MM.1S (cell line): ENCODE data around the gene C20orf96.

Experiments used
- DNase-seq: peaks from one replicate; pipeline ENCODE4 v3.0.0-alpha.2; 2015
- H2AFZ ChIP-seq: fragments of 300-600 bp; sonication (generic); 2 replicates; pipeline ENCODE4 v1.6.0; 2016; ENCODE audit warnings: antibody characterized with exemption, low read length
- H3F3A ChIP-seq: fragments of 300-600 bp; sonication (generic); 2 replicates; pipeline ENCODE4 v1.6.1; 2016; ENCODE audit warnings: mild to moderate bottlenecking, antibody characterized with exemption, low read length, moderate library complexity, mixed read lengths; ENCODE audit not compliant: insufficient read depth
- H3K27ac ChIP-seq: fragments of 300-600 bp; sonication (generic); 2 replicates; pipeline ENCODE4 v1.5.1; 2016; ENCODE audit warnings: mild to moderate bottlenecking, low read length
- H3K27me3 ChIP-seq: fragments of 300-600 bp; sonication (generic); replicated peaks from 2 replicates; pipeline ENCODE4 v1.6.0; 2016; ENCODE audit warnings: low read length; ENCODE audit not compliant: insufficient read depth
- H3K36me3 ChIP-seq: fragments of 300-600 bp; sonication (generic); replicated peaks from 2 replicates; pipeline ENCODE4 v1.6.1; 2016; ENCODE audit warnings: mild to moderate bottlenecking, low read length, mixed read lengths; ENCODE audit not compliant: insufficient read depth
- H3K4me1 ChIP-seq: fragments of 300-600 bp; sonication (generic); 2 replicates; pipeline ENCODE4 v1.6.1; 2016; ENCODE audit warnings: low read length, mixed read lengths
- H3K4me2 ChIP-seq: fragments of 300-600 bp; sonication (generic); 2 replicates; pipeline ENCODE4 v1.6.0; 2016; ENCODE audit warnings: low read depth, low read length
- H3K4me3 ChIP-seq: fragments of 300-600 bp; sonication (generic); 2 replicates; pipeline ENCODE4 v1.5.1; 2016; ENCODE audit warnings: low read length, mixed read lengths
- H3K79me2 ChIP-seq: fragments of 300-600 bp; sonication (generic); 2 replicates; pipeline ENCODE4 v1.6.1; 2016; ENCODE audit warnings: mixed run types, low read length, mixed read lengths
- H3K9ac ChIP-seq: fragments of 300-600 bp; sonication (generic); 2 replicates; pipeline ENCODE4 v1.6.1; 2016; ENCODE audit warnings: low read length, mixed read lengths
- H3K9me2 ChIP-seq: fragments of 300-600 bp; sonication (generic); replicated peaks from 2 replicates; pipeline ENCODE4 v1.6.1; 2016; ENCODE audit warnings: mild to moderate bottlenecking, low read length, mixed read lengths; ENCODE audit not compliant: insufficient read depth
- H3K9me3 ChIP-seq: fragments of 300-600 bp; sonication (generic); replicated peaks from 2 replicates; pipeline ENCODE4 v1.6.1; 2016; ENCODE audit warnings: mild to moderate bottlenecking, low read length, mixed read lengths; ENCODE audit not compliant: insufficient read depth
- H4K20me1 ChIP-seq: fragments of 300-600 bp; sonication (generic); 2 replicates; pipeline ENCODE4 v1.6.1; 2016; ENCODE audit warnings: mild to moderate bottlenecking, low read length, moderate library complexity, mixed read lengths; ENCODE audit not compliant: insufficient read depth
- EZH2 ChIP-seq: fragments of 300-600 bp; sonication (generic); optimal IDR thresholded peaks from 2 replicates; pipeline ENCODE3; 2017; ENCODE audit warnings: low read depth, mild to moderate bottlenecking, antibody characterized with exemption, low read length, mixed read lengths
- EZH2phosphoT487 ChIP-seq: fragments of 300-600 bp; sonication (generic); IDR thresholded peaks from 2 replicates; pipeline ENCODE4 v1.6.1; 2018; ENCODE audit warnings: antibody characterized with exemption, low read length
- TF ChIP-seq, protein P1 (sequence below): fragments of 300-600 bp; sonication (generic); IDR thresholded peaks from 2 replicates; pipeline ENCODE4 v1.5.1; 2016; ENCODE audit warnings: antibody characterized with exemption, low read length, mixed read lengths

Gene C20orf96

DNA sequence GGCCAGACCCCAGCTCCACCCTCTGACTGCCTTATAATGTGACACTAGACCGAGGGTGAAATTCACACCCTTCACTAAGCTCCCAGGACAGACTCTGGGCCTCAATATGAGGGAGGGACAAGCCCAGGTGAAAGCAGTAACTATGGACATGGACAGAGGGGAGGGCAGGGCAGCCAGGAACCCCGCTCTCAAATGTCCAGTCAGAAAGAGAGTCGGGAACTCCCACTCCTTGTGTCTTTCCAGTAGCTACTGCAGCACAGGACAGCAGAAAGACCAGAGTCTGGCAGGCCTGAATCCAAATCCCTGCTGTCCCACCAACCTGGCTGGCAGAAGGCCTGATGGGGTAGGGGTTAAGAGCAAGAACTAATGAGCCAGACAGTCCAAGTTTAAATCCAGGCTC, 6.4 kb downstream of the C20orf96 start:
- Histone ChIP-seq H3K4me1 (no peaks in the 10 kb centered on the region), H3K9me2 (no peaks in the 10 kb centered on the region), H3K9me3 (no peaks in the 10 kb centered on the region), H3K27ac (no peak overlapping the region), H3K9ac (no peak overlapping the region), H4K20me1 (no peaks in the 10 kb centered on the region), H3F3A (no peaks in the 10 kb centered on the region), H3K36me3 (no peaks in the 10 kb centered on the region), H3K4me3 (no peak overlapping the region), H3K4me2 (no peak overlapping the region), H2AFZ (no peak overlapping the region), H3K27me3 (no peaks in the 10 kb centered on the region), H3K79me2 (no peaks in the 10 kb centered on the region)
- DNase-seq: no peak
- TF ChIP-seq, protein P1, sequence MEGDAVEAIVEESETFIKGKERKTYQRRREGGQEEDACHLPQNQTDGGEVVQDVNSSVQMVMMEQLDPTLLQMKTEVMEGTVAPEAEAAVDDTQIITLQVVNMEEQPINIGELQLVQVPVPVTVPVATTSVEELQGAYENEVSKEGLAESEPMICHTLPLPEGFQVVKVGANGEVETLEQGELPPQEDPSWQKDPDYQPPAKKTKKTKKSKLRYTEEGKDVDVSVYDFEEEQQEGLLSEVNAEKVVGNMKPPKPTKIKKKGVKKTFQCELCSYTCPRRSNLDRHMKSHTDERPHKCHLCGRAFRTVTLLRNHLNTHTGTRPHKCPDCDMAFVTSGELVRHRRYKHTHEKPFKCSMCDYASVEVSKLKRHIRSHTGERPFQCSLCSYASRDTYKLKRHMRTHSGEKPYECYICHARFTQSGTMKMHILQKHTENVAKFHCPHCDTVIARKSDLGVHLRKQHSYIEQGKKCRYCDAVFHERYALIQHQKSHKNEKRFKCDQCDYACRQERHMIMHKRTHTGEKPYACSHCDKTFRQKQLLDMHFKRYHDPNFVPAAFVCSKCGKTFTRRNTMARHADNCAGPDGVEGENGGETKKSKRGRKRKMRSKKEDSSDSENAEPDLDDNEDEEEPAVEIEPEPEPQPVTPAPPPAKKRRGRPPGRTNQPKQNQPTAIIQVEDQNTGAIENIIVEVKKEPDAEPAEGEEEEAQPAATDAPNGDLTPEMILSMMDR: no peak
- TF ChIP-seq EZH2phosphoT487 (no peak), EZH2 (no peak)

DNA sequence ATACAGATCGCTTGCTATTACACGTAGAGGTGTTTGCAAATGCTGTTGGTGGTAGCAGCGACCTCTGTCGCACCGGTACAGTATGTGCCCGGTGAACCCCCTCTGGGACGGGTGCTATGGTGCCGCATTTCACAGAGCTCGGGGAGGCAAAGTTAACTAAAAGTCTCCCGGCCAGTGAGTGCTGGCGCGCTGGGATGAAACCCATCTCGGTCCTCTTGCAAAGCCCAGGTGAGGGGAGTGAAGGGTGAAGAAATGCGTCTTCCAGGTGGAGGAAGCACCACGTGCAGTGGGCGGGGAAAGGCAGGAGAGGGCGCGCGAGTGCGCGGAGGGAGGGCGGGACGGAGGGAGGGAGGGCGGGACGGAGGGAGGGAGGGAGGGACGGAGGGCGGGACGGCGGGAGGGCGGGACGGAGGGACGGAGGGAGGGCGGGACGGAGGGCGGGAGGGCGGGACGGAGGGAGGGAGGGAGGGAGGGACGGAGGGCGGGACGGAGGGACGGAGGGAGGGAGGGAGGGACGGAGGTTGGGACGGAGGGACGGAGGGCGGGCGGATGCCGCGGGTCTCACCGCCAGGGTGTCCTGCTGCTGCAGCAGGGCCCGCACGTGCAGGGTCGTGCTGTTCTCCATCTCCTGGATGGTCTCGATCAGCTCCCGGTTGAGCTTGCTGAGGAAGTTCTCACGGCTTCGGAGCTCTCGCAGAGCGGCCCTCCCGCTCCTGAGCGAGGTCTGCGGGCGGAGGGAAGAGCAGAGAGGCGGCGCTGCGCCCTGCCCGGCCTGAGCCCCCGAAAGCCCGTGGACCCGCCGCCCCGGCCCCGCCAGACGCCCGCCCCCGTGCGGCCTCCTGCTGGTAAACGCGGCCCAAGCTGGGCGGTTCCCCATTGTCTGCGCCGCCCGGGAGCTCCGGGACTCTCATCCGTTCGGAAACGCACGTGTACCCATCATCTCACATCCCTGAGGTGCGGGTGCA, 11.7 kb downstream of the C20orf96 start:
- no peak overlapping the region for H3K27ac ChIP-seq
- H3F3A ChIP-seq: no peaks in the 10 kb centered on the region
- H3K4me2 ChIP-seq: no peak overlapping the region
- no peaks in the 10 kb centered on the region for H3K9me3 ChIP-seq
- H2AFZ ChIP-seq: no peak overlapping the region
- no peak overlapping the region for H3K9ac ChIP-seq
- H3K9me2 ChIP-seq: no peaks in the 10 kb centered on the region
- no peaks in the 10 kb centered on the region for H3K4me1 ChIP-seq
- H3K36me3 ChIP-seq: no peaks in the 10 kb centered on the region
- H3K4me3 ChIP-seq: no peak overlapping the region
- H4K20me1 ChIP-seq: no peaks in the 10 kb centered on the region
- no peaks in the 10 kb centered on the region for H3K79me2 ChIP-seq
- no peak for TF ChIP-seq EZH2phosphoT487
- no peak for TF ChIP-seq EZH2
- TF ChIP-seq, protein P1: no peak
- no peak for DNase-seq
- no peaks in the 10 kb centered on the region for H3K27me3 ChIP-seq

DNA sequence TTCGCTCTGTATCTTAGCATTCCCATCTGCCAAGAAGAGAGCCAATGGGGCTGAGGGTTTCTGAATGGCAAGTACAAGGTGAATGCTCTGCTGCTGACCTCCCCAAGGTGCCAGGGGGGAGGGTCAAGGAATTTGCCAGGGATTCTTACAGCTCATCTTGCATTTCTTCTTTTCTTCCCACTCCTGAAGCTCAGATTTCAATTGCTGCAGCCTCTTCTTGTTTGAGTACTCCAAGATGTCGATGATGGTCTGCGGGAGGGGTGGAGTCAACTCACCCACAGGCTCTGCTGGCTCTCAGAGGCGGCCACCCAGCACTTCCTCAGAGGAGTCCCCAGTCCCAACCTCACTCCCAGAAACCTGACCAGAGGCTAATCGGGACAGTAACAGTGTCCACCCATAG, 12.4 kb downstream of the C20orf96 start:
- no peak overlapping the region for H3K27ac ChIP-seq
- no peaks in the 10 kb centered on the region for H3F3A ChIP-seq
- DNase-seq: no peak
- no peaks in the 10 kb centered on the region for H3K79me2 ChIP-seq
- no peaks in the 10 kb centered on the region for H3K9me3 ChIP-seq
- H3K36me3 ChIP-seq: no peaks in the 10 kb centered on the region
- TF ChIP-seq EZH2phosphoT487 (no peak), EZH2 (no peak)
- TF ChIP-seq, protein P1: no peak
- no peak overlapping the region for H3K4me2 ChIP-seq
- no peak overlapping the region for H3K9ac ChIP-seq
- H3K9me2 ChIP-seq: no peaks in the 10 kb centered on the region
- H2AFZ ChIP-seq: no peak overlapping the region
- no peaks in the 10 kb centered on the region for H3K4me1 ChIP-seq
- H3K27me3 ChIP-seq: no peaks in the 10 kb centered on the region
- no peaks in the 10 kb centered on the region for H4K20me1 ChIP-seq
- no peak overlapping the region for H3K4me3 ChIP-seq
